Mesothelial cell of epicardium (in vitro differentiated cells): ENCODE results near the gene ASTN2. TPM values are rescaled to one million over a fixed set of nuclear protein-coding genes. Genes with fewer than 3 reads are reported as not detected.

Experiments
- DNase-seq, 2 experiments: peaks; one replicate each; pipeline ENCODE4 v3.0.0; 2021; ENCODE audit warnings: low spot score in 2 of 2; ENCODE audit not compliant: unreplicated experiment in 2 of 2
- H3K27ac Mint-ChIP-seq: 2 replicates; pipeline ENCODE4 v1.8.0; 2021; ENCODE audit warnings: mixed read lengths
- H3K27me3 Mint-ChIP-seq: 2 replicates; pipeline ENCODE4 v1.8.0; 2021; ENCODE audit warnings: low read depth, mixed read lengths
- H3K36me3 Mint-ChIP-seq: 2 replicates; pipeline ENCODE4 v1.8.0; 2021; ENCODE audit warnings: mixed read lengths
- H3K4me1 Mint-ChIP-seq: 2 replicates; pipeline ENCODE4 v1.8.0; 2021; ENCODE audit warnings: mixed read lengths
- H3K4me3 Mint-ChIP-seq: 2 replicates; pipeline ENCODE4 v1.8.0; 2021; ENCODE audit warnings: mild to moderate bottlenecking, moderate library complexity, mixed read lengths
- H3K9me3 Mint-ChIP-seq: 2 replicates; pipeline ENCODE4 v1.8.0; 2021; ENCODE audit warnings: mixed read lengths
- total RNA-seq: library from RNA; stranded (reverse); gene quantifications from 3 replicates; pipeline ENCODE4 v1.2.1, GENCODE V29; 2021
- TF ChIP-seq, protein P1 (sequence below): fragments of 200-600 bp; sonication (generic); IDR thresholded peaks from one replicate; pipeline ENCODE4 v1.5.0; 2021; ENCODE audit warnings: antibody characterized with exemption; ENCODE audit not compliant: unreplicated experiment

The ASTN2 gene
- total RNA-seq, 1 donor from 2014 or later = 12.2 TPM

DNA sequence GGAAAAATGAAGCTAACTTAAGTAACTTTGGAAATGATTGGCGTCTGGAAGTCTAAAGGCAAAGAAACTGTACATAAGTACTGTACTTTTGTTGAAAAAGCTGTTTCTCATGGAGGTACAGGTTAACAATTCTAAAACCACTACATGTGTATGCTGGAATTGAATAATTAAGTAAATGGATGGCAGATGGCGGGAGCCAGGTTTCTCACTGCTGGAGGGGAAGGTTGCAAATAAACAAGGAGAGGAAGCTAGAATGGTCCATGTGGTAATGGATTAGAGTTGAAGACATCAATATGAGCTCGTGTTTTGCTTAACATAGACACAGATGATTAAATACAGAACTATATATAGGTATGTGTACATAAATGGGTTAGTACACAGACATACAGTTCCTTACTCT, 43.2 kb upstream of the ASTN2 start:
- H3K4me1 Mint-ChIP-seq = no peaks in the 10 kb centered on the region
- no peak overlapping the region for H3K27ac Mint-ChIP-seq
- TF ChIP-seq, protein P1, sequence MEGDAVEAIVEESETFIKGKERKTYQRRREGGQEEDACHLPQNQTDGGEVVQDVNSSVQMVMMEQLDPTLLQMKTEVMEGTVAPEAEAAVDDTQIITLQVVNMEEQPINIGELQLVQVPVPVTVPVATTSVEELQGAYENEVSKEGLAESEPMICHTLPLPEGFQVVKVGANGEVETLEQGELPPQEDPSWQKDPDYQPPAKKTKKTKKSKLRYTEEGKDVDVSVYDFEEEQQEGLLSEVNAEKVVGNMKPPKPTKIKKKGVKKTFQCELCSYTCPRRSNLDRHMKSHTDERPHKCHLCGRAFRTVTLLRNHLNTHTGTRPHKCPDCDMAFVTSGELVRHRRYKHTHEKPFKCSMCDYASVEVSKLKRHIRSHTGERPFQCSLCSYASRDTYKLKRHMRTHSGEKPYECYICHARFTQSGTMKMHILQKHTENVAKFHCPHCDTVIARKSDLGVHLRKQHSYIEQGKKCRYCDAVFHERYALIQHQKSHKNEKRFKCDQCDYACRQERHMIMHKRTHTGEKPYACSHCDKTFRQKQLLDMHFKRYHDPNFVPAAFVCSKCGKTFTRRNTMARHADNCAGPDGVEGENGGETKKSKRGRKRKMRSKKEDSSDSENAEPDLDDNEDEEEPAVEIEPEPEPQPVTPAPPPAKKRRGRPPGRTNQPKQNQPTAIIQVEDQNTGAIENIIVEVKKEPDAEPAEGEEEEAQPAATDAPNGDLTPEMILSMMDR = no peak
- H3K27me3 Mint-ChIP-seq = peaks cover 62% of the 10 kb centered on the region
- no peaks in the 10 kb centered on the region for H3K9me3 Mint-ChIP-seq
- H3K4me3 Mint-ChIP-seq = no peak overlapping the region
- H3K36me3 Mint-ChIP-seq = no peaks in the 10 kb centered on the region
- DNase-seq = no peak

DNA sequence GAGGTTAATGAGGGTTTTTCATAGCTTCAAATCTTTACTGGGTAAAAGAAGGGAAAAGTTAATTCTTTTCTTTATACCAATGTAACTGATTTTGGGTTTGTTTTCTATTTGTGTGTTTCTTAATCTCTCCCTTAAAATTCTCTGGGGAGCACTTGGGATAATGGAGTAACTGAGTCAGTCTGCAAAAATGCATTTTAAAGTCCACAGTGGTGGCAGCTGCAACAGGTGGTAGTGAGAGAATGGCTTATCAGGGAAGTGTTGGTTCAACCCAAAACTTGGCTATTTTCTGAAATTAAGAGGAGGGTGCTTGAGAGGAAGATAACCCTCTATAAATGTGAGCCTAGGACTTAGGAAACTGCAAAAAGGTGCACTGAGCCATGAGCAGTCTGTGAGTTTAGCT, 39.9 kb upstream of the ASTN2 start:
- TF ChIP-seq, protein P1 = no peak
- no peak overlapping the region for H3K27ac Mint-ChIP-seq
- no peak for DNase-seq
- no peaks in the 10 kb centered on the region for H3K36me3 Mint-ChIP-seq
- peaks cover 72% of the 10 kb centered on the region for H3K27me3 Mint-ChIP-seq
- H3K4me1 Mint-ChIP-seq = no peaks in the 10 kb centered on the region
- no peak overlapping the region for H3K4me3 Mint-ChIP-seq
- H3K9me3 Mint-ChIP-seq = no peaks in the 10 kb centered on the region

DNA sequence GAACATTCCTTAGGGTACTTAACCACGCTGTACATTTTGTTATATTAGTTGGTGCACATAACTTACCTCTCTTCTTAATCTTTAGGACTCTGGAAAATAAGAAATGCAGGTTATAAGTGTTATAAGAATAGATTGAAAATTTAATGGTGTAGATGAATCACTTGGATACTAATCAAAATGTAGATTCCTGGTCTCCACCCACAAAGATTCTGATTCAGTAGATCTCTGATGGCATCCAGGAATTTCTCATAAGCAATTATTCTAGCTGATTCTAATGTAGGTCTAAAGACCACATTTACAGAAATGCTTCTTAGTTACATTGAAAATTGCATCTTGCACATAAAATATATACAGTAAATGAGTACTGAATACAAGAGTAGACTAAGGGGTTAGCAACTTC, 38.9 kb upstream of the ASTN2 start:
- no peaks in the 10 kb centered on the region for H3K36me3 Mint-ChIP-seq
- no peak overlapping the region for H3K27ac Mint-ChIP-seq
- H3K27me3 Mint-ChIP-seq = peaks cover 69% of the 10 kb centered on the region
- H3K9me3 Mint-ChIP-seq = no peaks in the 10 kb centered on the region
- no peak overlapping the region for H3K4me3 Mint-ChIP-seq
- TF ChIP-seq, protein P1 = no peak
- no peak for DNase-seq
- H3K4me1 Mint-ChIP-seq = no peaks in the 10 kb centered on the region

DNA sequence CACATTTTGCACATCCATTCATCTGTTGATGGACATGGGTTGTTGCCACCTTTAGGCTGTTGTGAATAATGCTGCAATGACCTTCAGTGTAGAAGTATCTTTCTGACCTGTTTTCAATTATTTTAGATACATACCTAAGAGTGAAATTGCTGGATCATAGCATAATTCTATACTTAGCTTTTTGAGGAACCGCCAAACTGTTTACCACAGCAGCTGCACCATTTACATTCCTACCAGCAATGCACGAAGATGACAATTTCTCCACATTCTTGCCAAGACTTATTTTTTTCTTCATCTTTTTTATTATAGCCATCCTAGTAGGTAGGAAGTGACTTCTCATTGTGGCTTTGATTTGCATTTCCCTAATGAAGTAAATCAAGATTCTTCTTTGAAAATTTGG, 36.5 kb upstream of the ASTN2 start:
- DNase-seq = no peak
- Mint-ChIP-seq H3K4me3 (no peak overlapping the region), H3K27ac (no peak overlapping the region), H3K4me1 (peaks cover 2% of the 10 kb centered on the region), H3K36me3 (no peaks in the 10 kb centered on the region), H3K9me3 (no peaks in the 10 kb centered on the region), H3K27me3 (peaks cover 58% of the 10 kb centered on the region)
- TF ChIP-seq, protein P1 = no peak

DNA sequence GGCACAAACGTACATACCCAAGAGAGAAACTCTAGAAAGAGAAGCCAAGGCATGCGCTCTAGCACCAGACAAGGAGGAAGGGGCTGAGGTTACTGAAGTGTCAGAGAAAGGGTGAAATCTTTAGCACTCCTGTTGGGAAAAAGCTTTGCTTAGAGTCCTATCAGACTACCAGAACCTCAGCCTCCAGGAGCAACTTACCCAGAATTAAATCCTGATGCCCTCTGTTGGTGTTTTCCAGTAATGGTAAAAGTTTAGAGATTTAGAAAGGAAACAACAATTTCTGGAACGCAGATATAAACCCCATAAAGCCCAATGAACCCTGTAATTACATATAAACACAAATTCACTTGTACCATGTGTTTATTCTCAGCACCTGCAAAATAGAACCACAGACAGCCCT, 33.2 kb upstream of the ASTN2 start:
- H3K9me3 Mint-ChIP-seq = no peaks in the 10 kb centered on the region
- peaks cover 47% of the 10 kb centered on the region for H3K27me3 Mint-ChIP-seq
- H3K4me3 Mint-ChIP-seq = no peak overlapping the region
- TF ChIP-seq, protein P1 = no peak
- H3K27ac Mint-ChIP-seq = no peak overlapping the region
- H3K4me1 Mint-ChIP-seq = peaks cover 5% of the 10 kb centered on the region
- no peaks in the 10 kb centered on the region for H3K36me3 Mint-ChIP-seq
- DNase-seq = no peak

DNA sequence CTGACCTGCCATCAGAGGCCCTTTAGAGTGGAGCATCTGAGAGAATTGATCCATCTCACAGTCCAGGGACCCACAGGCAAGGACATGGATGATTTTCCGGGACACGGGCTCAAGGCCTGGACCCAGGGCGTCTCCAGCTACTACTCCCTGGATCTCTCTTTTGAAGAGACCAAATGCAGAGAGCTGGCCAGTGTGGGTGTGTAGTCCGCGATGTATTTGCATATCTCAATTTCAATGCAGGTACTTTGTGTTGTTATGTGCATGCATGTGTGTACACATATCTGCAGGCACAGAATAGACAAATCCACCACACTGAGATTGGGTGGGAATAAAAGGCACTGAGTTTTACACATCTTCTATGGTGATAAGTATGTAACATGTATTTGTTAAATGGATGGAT, 30.8 kb upstream of the ASTN2 start:
- Mint-ChIP-seq H3K9me3 (no peaks in the 10 kb centered on the region), H3K36me3 (no peaks in the 10 kb centered on the region), H3K27ac (no peak overlapping the region), H3K4me3 (no peak overlapping the region), H3K27me3 (peaks cover 49% of the 10 kb centered on the region), H3K4me1 (peaks cover 6% of the 10 kb centered on the region)
- TF ChIP-seq, protein P1 = no peak
- DNase-seq = no peak
